Neural progenitor cell (in vitro differentiated cells): ENCODE data around the gene DIAPH3. TPM values are rescaled to one million over a fixed set of nuclear protein-coding genes. Genes with fewer than 3 reads are reported as not detected.
"Not testable (repeated sequence)": the region's sequence is repeated elsewhere in the genome, so short reads cannot be mapped to it uniquely, and the experiment has no call there.

Source experiments
- DNase-seq: peaks from one replicate; pipeline ENCODE4 v3.0.0-alpha.2; 2016; ENCODE audit warnings: low spot score
- H2AFZ ChIP-seq: fragments of 200-600 bp; sonication (generic); replicated peaks from 2 replicates; pipeline ENCODE4 v1.6.1; 2016; ENCODE audit warnings: antibody characterized with exemption
- H3F3A ChIP-seq: fragments of 200-600 bp; sonication (generic); 2 replicates; pipeline ENCODE4 v1.6.1; 2016; ENCODE audit warnings: antibody characterized with exemption, low read depth
- H3K27ac ChIP-seq: fragments of 200-600 bp; sonication (generic); 2 replicates; pipeline ENCODE4 v1.5.1; 2016; ENCODE audit warnings: mild to moderate bottlenecking
- H3K27me3 ChIP-seq: fragments of 200-600 bp; sonication (generic); 2 replicates; pipeline ENCODE4 v1.6.1; 2016; ENCODE audit warnings: mild to moderate bottlenecking, moderate library complexity
- H3K36me3 ChIP-seq: fragments of 200-600 bp; sonication (generic); 2 replicates; pipeline ENCODE4 v1.5.1; 2016
- H3K4me1 ChIP-seq: fragments of 200-600 bp; sonication (generic); 2 replicates; pipeline ENCODE4 v1.6.1; 2016; ENCODE audit warnings: mixed run types
- H3K4me2 ChIP-seq: fragments of 200-600 bp; sonication (generic); 2 replicates; pipeline ENCODE4 v1.6.1; 2016
- H3K4me3 ChIP-seq: fragments of 200-600 bp; sonication (generic); 2 replicates; pipeline ENCODE4 v1.5.1; 2016
- H3K79me2 ChIP-seq: fragments of 200-600 bp; sonication (generic); 2 replicates; pipeline ENCODE4 v1.6.1; 2016; ENCODE audit warnings: low read depth
- H3K9ac ChIP-seq: fragments of 200-600 bp; sonication (generic); 2 replicates; pipeline ENCODE4 v1.6.1; 2016
- H3K9me3 ChIP-seq: fragments of 200-600 bp; sonication (generic); 2 replicates; pipeline ENCODE4 v1.5.1; 2016; ENCODE audit warnings: low read depth
- H4K20me1 ChIP-seq: fragments of 200-600 bp; sonication (generic); 2 replicates; pipeline ENCODE4 v1.6.1; 2016; ENCODE audit warnings: low read depth
- H3K27ac Mint-ChIP-seq: 3 replicates; pipeline ENCODE4 v1.8.0; 2021; ENCODE audit warnings: mixed read lengths
- H3K27me3 Mint-ChIP-seq: 2 replicates; pipeline ENCODE4 v1.8.0; 2022; ENCODE audit warnings: low read depth, mild to moderate bottlenecking, inconsistent platforms, moderate library complexity, mixed read lengths; ENCODE audit not compliant: insufficient read depth
- H3K36me3 Mint-ChIP-seq: 3 replicates; pipeline ENCODE4 v1.8.0; 2021; ENCODE audit warnings: mixed read lengths
- H3K4me1 Mint-ChIP-seq: 3 replicates; pipeline ENCODE4 v1.8.0; 2021; ENCODE audit warnings: mixed read lengths
- H3K4me3 Mint-ChIP-seq: 3 replicates; pipeline ENCODE4 v1.8.0; 2021; ENCODE audit warnings: mild to moderate bottlenecking, moderate library complexity, mixed read lengths
- H3K9me3 Mint-ChIP-seq: 3 replicates; pipeline ENCODE4 v1.8.0; 2020; ENCODE audit warnings: mixed read lengths
- CTCF ChIP-seq: fragments of 200-600 bp; sonication (generic); IDR thresholded peaks from 2 replicates; pipeline ENCODE4 v1.5.1; 2017; ENCODE audit warnings: antibody characterized with exemption, mild to moderate bottlenecking
- EZH2 ChIP-seq: fragments of 200-600 bp; sonication (generic); IDR thresholded peaks from 2 replicates; pipeline ENCODE4 v1.6.1; 2017; ENCODE audit warnings: antibody characterized with exemption, mild to moderate bottlenecking, moderate library complexity
- EZH2phosphoT487 ChIP-seq: fragments of 200-600 bp; sonication (generic); IDR thresholded peaks from 2 replicates; pipeline ENCODE4 v1.6.1; 2017; ENCODE audit warnings: antibody characterized with exemption
- total RNA-seq: library from RNA; depleted of rRNA; stranded (reverse); fragments of >200 nt; gene quantifications from 2 replicates; pipeline ENCODE4 v1.2.3, GENCODE V29; 2015; ENCODE audit warnings: low replicate concordance

The DIAPH3 gene
- total RNA-seq, 1 donor from 2014 or later, result 51.5 TPM

- H3K27me3 ChIP-seq, result no peaks in the 10 kb centered on the region
- no peaks in the 10 kb centered on the region for H3K4me1 ChIP-seq
- H3K27me3 Mint-ChIP-seq, result peaks cover 2% of the 10 kb centered on the region
- H3K4me3 ChIP-seq, result no peak overlapping the region
- no peak overlapping the region for H2AFZ ChIP-seq
- H3K27ac Mint-ChIP-seq, result no peak overlapping the region
- H3K9me3 Mint-ChIP-seq, result peaks cover 9% of the 10 kb centered on the region
- H4K20me1 ChIP-seq, result no peaks in the 10 kb centered on the region
- peaks cover 24% of the 10 kb centered on the region for H3K36me3 Mint-ChIP-seq
- no peak overlapping the region for H3K27ac ChIP-seq
- no peak for TF ChIP-seq CTCF
- no peak for TF ChIP-seq EZH2phosphoT487
- no peak for TF ChIP-seq EZH2
- H3K4me1 Mint-ChIP-seq, result no peaks in the 10 kb centered on the region
- H3K4me3 Mint-ChIP-seq, result no peak overlapping the region
- DNase-seq, result no peak
- no peak overlapping the region for H3K4me2 ChIP-seq
- H3K79me2 ChIP-seq, result peaks cover 5% of the 10 kb centered on the region
- H3F3A ChIP-seq, result no peaks in the 10 kb centered on the region
- H3K9me3 ChIP-seq, result peaks cover 4% of the 10 kb centered on the region
- peaks cover 6% of the 10 kb centered on the region for H3K36me3 ChIP-seq
- H3K9ac ChIP-seq, result no peak overlapping the region
These were observed 102.0 kb downstream of the DIAPH3 start for GRCh38 chr13:60061737-60062136.

DNA sequence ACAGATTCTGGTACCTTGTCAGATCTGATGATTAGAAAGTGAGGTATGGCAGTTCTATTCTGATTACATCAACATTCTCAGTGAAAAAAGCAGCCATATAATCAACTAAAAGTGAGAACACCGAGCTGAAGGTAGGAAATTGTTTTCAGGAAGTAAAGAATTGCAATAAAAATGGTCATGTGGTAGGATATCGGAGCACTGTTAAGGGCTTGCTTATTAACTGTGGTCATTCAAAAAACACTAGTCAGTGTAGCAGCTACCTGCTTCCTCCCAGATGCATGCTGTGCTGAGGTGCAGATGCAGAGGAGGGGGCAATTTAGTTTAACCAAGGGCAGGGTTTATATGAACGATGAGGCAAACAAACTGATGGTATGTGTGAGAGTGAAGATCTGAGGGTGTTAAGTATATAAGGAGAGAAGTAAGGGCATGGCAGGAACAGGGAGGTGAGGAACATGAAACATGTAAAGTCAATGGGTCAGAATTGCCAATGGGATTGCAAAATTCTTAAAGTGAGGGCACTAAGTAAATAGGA, 111.9 kb downstream of the DIAPH3 start:
- Histone ChIP-seq H3K79me2 (no peaks in the 10 kb centered on the region), H3K27ac (no peak overlapping the region), H3K36me3 (no peaks in the 10 kb centered on the region), H3K9ac (no peak overlapping the region), H3K9me3 (no peaks in the 10 kb centered on the region), H3K4me2 (no peak overlapping the region), H3F3A (no peaks in the 10 kb centered on the region), H3K4me3 (no peak overlapping the region), H4K20me1 (no peaks in the 10 kb centered on the region), H2AFZ (no peak overlapping the region), H3K4me1 (peaks cover 3% of the 10 kb centered on the region), H3K27me3 (no peaks in the 10 kb centered on the region)
- Mint-ChIP-seq H3K36me3 (peaks cover 2% of the 10 kb centered on the region), H3K9me3 (no peaks in the 10 kb centered on the region), H3K4me1 (no peaks in the 10 kb centered on the region), H3K27me3 (no peaks in the 10 kb centered on the region), H3K27ac (no peak overlapping the region), H3K4me3 (no peak overlapping the region)
- DNase-seq, result no peak
- TF ChIP-seq CTCF, result no peak
- no peak for TF ChIP-seq EZH2
- no peak for TF ChIP-seq EZH2phosphoT487

- not testable (repeated sequence) for H3K9me3 Mint-ChIP-seq, H3K9ac ChIP-seq, H3K9me3 ChIP-seq, H3K36me3 Mint-ChIP-seq, H3K4me1 Mint-ChIP-seq, H3F3A ChIP-seq, H3K79me2 ChIP-seq, H3K27ac ChIP-seq, H3K36me3 ChIP-seq, H3K4me2 ChIP-seq, H3K27me3 ChIP-seq, H2AFZ ChIP-seq, H3K4me3 Mint-ChIP-seq, H3K27ac Mint-ChIP-seq, H3K27me3 Mint-ChIP-seq, DNase-seq, H3K4me1 ChIP-seq, H3K4me3 ChIP-seq, H4K20me1 ChIP-seq
These were observed 115.4 kb downstream of the DIAPH3 start for GRCh38 chr13:60048353-60048752.

- peaks cover 7% of the 10 kb centered on the region for H3K79me2 ChIP-seq
- H3K9ac ChIP-seq, result no peak overlapping the region
- no peak overlapping the region for H3K27ac ChIP-seq
- H3K4me2 ChIP-seq, result no peak overlapping the region
- H3K9me3 ChIP-seq, result no peaks in the 10 kb centered on the region
- DNase-seq, result peak; percentile 9
- Mint-ChIP-seq H3K4me3 (no peak overlapping the region), H3K9me3 (peaks cover 3% of the 10 kb centered on the region), H3K4me1 (peaks cover 5% of the 10 kb centered on the region), H3K27ac (no peak overlapping the region), H3K27me3 (no peaks in the 10 kb centered on the region), H3K36me3 (peaks cover 5% of the 10 kb centered on the region)
- H2AFZ ChIP-seq, result no peak overlapping the region
- H3F3A ChIP-seq, result no peaks in the 10 kb centered on the region
- no peaks in the 10 kb centered on the region for H3K36me3 ChIP-seq
- no peaks in the 10 kb centered on the region for H3K27me3 ChIP-seq
- TF ChIP-seq CTCF (no peak), EZH2 (no peak), EZH2phosphoT487 (no peak)
- no peaks in the 10 kb centered on the region for H4K20me1 ChIP-seq
- H3K4me3 ChIP-seq, result no peak overlapping the region
- peaks cover 5% of the 10 kb centered on the region for H3K4me1 ChIP-seq
These were observed 115.8 kb downstream of the DIAPH3 start for GRCh38 chr13:60047918-60048317.
